ENCODE results near the gene SLC25A1. TPM values are rescaled to one million over a fixed set of nuclear protein-coding genes. Genes with fewer than 3 reads are reported as not detected.

SLC25A1 gene
- total RNA-seq, 1 experiment from 2014 or later: 121 TPM

DNA sequence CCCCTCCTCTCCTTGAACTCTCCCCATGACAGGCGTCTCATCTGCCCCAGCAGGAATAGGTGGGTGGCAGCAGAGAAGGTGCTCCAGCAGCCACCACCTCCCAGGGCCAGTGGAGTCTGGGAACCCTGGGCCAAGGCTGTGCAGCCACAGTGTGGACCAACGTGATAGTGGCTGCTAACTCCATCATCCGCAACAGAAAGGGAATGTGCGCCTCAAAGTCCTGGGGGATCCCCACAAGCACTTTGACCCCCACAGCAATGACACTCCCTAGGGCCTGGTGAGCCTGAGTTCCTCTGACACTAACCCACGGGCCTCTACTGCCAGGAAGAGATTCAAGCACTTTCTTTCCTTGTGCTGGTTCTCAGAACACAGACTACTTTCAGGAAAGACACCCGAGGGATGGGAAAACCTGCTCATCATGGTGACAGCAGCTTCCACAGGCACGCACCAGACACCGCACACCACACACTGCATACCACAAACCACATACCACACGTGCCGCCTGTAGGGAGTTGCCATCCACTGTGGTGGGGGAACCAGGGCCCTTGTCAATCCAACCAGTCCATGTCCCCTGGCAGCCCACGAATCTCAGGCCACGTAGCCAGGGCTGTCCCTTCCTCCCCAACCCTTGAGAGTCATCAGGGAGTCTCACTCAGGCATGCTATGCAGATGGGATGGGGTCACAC is 3.4 kb upstream of the SLC25A1 start:
- no peak for DNase-seq (ENCODE audit: low read depth)

DNA sequence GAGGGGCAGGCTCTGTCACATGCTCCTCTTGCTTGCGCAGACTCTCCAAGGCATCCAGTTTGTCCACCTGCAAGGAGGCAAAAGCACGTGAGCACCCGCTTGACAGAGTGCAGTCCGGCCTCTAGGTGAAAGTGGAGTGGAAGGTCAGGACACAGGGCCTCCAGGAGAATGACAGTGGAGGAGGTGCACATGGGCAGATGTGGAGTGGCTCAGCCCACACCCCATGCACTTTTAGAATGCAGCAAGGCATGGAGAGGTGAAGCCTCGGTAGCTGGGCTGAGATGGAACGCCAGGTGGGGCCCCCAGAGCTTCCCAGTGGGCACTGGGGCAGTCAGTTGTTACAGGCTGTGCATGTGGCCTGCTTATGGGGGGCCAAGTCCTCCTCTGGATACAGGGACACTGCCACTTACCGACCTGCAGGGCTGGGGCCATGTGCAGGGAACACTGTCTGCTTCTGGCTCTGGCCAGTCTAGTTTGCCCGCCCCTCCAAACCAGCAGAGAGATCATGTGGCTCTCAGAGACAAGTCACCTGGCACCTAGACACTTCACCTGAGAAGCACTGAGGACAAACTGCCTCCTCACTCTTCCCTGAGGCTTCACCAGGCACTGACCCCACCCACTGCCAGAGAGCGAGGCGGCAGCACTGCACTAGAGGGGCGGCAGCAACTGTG is 2.3 kb upstream of the SLC25A1 start:
- no peak for DNase-seq (ENCODE audit: low read depth)

DNA sequence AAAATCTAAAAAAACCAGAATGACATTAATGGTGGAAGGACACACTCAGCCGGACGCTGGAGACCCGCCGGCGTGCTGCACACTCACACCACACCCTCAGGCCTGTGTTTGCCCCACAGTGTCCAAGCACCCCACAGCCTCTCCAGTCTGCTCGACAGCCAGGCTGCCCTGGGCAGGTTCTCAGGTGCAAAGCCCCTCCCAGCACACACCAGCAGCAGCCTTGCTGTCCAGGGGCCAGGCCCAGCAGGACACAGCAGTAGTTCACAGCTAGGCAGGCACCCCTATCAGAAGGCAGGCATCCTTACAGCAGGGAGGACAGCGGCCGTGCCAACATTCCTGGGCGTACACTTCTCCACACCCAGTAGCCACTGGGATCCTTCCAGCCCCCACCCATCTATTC is 1.7 kb upstream of the SLC25A1 start:
- no peak for DNase-seq (ENCODE audit: low read depth)

DNA sequence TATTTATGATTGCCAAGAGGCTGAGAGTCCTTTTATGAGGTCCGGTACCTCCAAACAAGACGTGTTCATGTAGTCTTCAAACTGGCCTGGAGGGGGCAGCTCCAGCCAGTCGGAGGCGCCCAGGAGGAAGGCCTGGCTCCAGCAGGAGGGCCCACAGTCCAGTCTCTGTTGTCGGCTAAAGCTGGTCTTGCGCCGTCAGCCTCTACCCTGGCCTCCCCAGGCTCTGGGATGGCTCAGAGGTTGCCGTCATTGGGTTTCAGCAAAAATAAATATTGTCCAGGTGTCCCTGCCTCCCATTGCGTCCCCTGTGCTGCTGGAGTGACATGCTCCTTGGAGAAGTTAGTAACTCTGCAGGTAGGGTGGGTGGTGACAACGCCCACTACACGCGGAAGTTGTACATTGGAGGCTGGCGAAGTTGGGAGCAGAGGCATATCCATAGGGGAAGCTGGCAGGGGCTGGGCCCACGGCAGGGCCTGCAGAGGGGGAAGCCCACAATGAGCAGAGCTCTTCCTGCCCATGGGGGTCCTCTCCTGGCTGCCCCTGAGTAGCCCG is 1.0 kb upstream of the SLC25A1 start:
- peak; percentile 74 for DNase-seq (ENCODE audit: low read depth)

DNA sequence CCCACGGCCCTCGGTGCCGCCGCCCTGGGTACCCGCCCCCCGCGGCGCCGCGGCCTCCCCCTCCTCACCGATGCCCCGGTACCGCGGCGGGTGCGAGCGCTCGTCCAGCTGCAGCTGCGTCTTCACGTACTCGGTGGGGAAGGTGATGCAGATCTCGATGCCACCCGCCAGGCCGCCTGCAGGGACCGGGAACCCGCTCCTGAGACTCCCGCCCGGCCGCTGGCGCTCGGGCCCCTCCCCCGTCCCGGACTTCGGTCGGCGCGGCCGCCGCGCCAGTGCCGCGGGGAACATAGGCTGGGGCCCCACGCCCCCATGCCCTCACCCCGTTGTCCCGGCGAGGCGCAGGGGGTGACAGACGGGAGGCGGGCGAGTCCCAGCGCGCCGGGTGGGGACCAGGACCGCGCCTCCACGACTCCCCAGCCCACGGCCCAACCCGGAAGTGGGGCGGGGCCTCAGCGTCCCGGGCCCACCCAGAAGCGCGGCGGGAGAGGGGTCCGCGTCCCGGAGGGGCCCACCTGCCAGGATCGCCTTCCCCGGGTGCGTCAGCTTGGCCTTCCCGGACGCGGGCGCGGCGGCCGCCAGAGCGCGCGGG is 375 bp downstream of the SLC25A1 start:
- DNase-seq (ENCODE audit: low read depth): peak; percentile 40

DNA sequence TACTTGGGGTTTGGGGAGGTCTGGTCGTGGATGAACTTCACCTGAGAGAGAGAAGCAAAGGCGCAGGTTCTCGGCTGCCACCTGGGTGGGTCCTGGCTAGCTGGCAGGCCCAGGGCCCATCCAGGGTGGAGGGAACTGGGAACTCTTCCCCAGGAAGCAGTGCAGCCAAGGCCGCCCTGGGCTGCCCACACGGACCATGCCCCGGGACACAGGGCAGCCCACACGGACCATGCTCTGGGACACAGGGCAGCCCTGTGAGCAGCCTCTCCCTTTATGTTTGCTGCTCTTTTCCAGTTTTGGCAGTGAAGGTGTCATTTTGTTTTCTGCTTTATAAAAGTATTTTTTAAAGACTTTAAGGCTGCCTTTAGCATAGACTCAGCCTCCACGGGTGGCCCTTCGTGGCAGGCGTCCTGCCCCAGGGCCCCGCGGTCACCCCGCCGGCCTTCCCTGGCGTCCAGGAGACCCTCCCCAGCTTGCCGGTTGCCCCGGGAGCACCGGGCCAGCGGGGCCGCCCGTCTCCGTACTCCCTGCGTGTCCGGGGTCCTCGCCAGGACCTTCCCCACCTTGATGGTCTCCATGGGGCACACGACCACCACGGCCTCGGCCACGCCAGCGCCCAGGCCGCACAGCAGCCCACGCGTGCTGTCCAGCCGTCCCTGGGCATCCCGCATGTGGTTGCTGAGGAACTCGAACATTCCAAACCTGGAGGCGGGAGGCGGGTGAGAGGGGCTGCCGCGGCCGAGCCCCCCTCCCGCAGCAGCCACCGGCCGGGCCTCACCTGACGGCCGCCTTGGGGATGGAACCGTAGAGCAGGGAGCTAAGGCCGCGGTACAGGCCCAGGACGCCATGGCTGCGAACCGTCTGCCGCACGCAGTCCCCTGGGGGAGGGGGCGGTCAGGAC is 1.1 kb downstream of the SLC25A1 start:
- DNase-seq (ENCODE audit: low read depth): no peak

DNA sequence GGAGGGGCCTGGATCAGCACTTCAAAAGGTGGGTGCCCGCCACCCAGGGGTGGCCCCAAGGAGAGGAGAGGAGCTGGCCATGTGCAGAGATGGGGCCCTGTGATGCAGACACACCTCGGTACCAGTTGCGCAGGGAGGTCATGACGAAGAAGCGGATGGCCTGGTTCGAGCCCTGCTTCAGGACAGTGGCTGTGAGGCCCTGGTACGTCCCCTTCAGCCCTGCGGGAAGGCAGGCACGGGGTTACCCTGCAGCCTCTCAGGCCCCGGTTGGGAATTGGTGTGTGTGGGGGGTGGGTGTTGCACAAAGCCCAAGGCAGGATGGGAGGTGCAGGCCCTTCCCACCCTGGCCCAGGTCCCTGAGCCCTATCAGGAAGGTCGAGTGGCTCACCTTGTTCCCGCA is 1.8 kb downstream of the SLC25A1 start:
- no peak for DNase-seq (ENCODE audit: low read depth)

DNA sequence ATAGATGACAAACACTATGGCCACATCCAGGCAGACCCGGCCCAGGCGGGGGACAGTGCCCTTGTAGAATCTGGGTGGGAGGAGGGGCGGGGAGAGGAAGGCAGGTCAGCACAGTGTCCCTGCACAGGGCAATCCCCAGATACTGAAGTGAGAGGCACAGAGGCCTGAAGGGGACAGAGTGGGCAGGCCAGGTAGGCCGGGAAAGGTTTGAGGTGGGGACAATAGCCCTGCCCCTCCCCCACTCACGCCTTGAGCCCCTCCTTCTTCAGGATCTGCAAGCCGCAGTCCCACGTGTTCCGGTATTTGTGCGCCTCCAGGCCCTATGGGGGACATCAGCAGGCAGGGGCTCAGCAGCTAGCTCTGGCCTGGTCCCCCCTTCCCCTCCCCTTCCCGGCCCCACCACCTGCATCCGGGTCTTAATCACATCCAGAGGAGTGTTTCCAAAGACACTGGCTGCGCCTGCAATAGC is 2.3 kb downstream of the SLC25A1 start:
- no peak for DNase-seq (ENCODE audit: low read depth)

DNA sequence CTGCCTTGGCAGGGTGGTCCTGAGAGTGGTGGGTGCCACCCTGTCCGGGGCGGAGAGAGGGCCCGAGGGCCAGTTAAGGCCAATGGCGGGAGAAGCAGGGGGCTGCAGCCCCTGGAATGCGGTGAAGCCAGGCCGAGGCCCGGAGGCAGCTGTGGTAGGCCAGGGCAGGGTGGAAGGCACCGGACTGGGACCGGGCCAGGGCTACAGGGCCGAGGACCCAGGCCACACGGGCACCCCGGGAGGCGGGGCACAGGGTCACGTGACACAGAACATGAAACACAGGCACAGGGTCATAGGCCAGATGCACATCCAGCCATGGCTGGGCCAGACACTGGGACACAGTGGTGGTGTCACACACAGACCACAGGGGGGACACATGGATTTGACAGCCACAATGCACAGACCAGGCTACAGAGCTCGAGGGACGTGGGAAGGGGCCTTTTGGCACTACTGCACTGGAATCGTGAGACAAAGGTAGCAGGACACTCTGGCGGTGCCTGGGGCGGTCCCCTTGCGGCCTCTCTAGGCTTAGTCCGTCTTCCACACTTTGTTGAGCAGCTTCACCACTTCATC is 2.8 kb downstream of the SLC25A1 start:
- DNase-seq (ENCODE audit: low read depth): no peak

DNA sequence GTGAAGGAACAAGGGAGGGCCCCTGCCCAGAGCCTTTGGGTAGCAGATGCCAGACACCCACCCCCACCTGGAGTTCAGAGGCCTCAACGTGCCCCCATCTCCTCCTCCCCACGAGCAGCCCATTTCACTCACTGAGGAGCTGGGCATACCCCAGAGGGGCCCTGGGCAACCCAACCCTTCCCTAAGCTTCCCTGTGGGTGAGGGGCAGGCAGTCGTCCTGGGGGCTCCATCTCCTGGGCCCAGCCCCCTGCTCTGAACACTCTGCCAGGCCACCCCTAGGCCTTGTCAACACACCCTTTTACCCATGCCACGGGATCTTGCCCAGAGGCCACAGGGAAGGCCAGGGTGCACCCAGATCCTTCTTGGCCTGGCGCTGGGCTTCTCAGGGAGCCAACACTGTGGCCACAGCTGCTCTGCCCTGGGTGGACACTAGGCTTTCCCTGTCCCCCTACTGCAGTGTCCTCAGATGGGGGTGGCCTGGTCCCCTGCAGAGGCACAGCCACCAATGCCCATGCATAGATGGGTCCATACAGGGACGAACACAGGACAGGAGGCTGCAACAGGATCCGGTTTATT is 3.4 kb downstream of the SLC25A1 start:
- no peak for DNase-seq (ENCODE audit: low read depth)

DNA sequence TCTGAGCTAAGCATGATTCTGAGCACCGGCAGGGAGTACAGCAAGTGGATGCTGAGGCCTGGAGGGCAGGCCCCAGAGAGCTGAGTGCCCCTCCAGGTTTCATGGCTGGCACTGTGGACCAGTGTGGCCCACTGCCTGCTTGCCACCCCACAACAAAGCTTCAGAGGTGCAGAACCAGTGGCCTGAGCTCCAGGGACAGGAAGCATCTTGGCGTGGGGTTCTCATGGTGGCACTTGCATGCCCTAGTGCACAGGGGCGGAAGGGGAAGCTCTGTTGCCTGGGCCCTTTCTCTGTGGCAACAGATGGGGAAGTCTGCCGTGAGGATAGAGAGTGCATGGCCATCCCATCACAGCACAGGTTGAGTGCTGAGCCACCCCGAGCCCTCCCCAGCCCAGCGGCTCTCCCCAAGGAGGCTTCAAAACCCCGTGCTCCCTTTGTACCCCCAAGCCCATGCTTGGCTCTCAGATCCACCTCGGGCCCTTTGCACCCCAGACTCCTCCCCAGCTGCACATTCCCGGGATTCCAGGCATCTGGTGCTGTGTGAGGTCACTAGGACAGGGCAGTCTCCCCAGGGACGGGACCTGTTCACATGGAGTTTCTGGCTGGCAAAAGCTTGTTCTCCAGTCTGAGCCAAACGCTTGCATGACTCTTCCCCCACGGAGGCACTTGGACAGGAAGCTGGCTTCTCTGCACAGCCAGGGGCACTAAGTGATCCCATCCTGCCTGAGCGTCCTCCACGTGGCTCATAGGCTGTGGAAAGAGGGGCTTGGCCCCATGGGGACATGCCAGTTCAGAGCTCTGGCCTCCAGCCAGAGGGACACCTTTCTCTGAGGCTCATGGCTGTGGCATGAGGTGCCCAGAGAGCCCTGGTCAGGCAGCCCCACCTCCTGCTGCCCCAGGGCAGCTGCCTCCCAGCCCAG is 4.2 kb downstream of the SLC25A1 start:
- peak; percentile 76 for DNase-seq (ENCODE audit: low read depth)

DNA sequence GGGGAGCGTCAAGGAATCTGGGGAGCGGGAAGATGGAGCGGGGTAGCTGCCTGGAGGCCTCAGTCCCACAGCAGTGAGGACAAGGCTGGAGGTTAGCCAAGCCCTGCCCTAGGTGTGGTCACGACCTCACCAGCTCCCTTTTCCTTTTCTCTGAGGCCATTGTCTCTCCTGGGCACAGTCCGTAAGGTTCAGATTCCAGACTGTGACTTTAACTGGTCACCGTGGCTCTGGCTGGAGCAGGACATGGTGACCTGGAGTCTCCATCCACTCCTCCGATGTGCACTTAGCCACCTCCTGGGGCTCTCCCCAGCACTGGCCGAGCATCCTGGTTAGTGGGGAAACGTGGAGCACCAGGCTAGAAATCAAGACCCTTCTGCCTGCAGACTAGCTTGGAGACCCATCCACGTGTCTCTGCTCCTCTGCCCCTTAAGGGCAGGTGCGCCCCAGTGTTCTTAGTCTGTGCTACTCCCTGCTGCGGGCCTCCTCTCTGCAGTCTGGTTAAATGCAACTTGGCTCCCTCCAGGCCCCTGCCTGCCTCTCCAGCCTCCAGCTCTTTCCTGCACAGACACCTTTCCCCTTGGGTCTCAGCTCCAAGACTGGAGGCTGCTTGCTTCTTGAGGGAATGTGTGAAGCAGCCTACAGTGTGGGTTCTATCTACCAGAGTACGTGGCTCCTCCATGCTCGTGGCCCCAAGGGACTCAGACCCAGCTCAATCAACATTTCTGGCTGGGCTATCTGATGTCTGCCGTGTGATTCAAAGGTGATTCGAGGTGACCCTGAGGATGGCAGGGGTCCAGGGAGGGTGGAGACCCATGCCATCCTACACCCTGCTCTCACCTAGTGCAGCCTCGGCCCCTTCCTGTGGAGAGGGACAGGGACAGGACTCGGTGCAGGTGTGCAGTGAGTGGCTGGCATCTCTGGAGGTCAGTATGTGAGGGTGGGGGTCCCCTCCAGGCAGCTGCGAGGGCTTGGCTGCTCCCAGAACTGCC is 5.2 kb downstream of the SLC25A1 start:
- DNase-seq (ENCODE audit: low read depth): no peak

DNA sequence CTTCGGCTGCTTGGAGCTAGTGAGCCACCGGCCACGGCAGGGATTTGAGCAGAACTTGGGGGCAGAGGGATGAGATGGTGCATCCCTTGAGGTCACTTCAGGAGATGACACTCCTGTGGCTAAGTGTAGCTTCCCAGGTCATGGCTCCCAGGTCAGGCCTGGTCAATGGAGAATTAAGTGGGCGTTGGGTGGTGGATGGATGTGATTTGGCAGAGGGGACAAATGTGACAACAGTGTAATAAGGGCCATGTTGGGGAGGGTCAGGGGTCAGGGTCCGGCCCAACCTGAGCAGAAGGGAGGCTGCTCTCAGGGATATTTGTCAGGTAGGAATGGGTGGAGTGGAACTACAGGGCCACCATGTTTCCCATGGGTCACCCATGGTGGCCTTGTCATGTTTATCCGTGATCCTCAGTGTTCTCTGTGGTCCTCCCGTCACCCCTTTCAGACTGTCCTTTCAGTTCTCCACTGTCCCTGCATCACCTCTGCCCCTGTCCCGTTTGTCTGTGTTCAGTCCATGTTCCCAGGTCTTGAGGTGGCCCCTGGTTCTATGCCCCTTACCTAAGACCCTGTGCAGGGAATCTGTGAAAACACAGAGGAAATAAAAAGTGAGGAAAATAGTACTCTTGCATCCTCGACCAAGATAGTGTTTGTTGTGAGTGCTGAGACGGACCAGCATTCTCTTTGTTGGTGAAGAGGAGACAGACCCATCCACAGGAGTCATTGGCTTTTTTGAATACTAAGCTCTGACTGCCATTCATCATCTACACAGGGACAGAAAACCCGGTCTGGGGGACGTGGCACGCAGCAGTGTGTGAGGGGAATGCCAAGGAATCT is 6.1 kb downstream of the SLC25A1 start:
- DNase-seq (ENCODE audit: low read depth): no peak

DNA sequence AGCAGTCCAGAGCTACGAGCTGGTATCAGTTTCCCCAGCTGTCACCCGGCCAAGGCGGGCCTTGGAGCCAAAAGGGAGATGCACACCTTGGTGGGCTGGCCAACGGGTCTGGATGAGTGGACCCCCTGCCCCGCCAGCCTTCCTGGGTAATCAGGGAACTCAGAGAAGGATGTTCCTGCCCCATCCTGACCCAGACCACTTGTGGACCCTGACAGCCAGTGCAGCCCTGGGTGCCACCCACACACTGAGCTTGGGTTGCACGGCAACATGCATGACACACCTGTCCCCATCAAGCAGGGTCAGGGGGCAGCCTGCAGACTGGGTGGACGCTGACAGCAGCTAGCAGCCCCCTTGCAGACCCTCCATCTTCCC is 8.6 kb downstream of the SLC25A1 start:
- DNase-seq (ENCODE audit: low read depth): no peak

DNA sequence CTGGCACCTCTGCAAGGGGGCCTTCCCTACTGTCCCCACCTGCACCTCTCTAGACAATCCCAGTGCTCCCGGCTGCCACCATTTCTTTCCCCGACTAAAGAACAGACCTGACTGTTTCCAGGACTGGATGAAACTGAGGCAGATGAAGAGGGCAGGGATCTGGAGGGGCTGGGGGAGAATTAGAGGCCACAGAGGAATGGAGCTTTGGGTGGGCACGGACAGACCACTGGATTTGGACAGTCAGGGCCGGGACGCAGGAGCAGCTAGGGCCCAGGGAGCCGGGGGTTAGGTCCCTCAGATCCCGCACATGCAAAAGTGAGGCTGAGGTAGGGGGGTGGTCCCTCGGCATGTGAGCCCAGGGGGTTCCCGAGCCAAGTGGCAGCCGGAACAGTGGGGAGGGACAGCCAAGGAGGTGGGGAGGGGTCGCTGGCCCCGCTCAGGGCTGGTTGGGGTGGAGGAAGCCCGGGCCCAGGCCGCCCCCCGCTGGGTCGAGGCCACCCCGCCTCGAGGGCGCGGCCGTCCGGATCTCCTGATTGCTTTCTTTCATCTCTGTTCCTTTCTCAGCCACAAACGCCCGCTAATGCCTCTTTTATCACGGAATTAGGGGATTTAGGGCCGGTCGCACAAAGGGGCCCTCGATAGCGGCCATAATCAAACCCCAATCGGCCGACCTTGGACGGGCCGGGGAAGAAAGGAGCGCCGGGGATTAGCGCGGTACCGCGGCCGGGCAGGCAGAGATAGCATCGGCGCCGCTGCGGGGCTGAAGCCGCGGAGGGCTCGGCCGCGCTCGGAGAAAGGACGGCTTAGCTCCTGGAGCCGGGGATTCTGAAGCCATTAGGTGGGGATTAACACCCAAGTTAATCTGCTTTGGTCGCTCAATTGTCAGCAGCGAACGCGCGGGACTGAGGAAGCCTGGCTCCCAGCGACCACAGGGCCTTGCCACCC is 9.3 kb downstream of the SLC25A1 start:
- no peak for DNase-seq (ENCODE audit: low read depth)

DNA sequence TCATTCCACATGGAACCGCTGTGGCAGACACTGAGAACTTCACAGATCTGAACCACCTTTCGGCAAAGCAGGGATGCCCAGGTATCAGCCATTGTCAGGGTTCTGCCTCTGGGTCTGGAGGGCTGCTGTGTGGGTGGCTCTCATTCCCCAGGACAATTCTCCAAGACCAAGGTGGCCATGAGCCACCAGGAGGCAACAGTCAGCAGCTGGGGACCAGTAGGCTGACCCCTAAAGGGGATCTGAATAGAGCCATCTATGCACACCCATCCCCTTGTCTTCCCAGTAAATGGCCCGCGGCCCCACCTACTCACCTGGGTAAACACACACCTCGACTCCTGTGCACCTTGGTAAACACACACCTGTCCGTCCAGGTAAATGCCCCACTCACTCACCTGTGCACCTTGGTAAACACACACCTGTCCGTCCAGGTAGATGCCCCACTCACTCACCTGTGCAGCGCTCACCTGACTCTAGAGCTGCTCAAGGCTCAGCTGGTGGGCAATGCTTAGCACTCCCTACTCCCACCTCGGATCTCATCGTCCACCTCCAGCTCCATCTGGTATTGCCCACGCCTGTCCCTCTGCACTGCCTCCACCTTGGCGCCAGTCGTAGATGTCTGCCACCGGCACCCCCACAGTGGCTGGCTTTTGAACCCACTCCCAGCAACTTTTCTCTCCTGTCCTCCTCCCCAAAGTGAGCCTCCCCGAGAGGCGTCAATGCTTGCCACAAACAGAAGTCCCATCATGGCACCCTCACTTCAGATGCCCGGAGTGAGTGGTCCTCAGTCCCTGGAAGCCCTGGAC is 10.2 kb downstream of the SLC25A1 start:
- DNase-seq (ENCODE audit: low read depth): no peak

Measured in M059J (cell line).